ENCODE data around the gene OXLD1.
"Not testable (repeated sequence)": the region's sequence is repeated elsewhere in the genome, so short reads cannot be mapped to it uniquely, and the experiment has no call there.

Gene OXLD1

GRCh38 chr17:81682565-81683207 lies 16.3 kb upstream of the OXLD1 start:
- no peak for DNase-seq (ENCODE audit: low spot score)

GRCh38 chr17:81681672-81682071 lies 15.3 kb upstream of the OXLD1 start:
- DNase-seq (ENCODE audit: low spot score): no peak

- DNase-seq (ENCODE audit: low spot score): no peak
These were observed 13.7 kb upstream of the OXLD1 start for GRCh38 chr17:81680150-81680549.

GRCh38 chr17:81676906-81677305 lies 10.5 kb upstream of the OXLD1 start:
- DNase-seq (ENCODE audit: low spot score): no peak

GRCh38 chr17:81675515-81676221 lies 9.3 kb upstream of the OXLD1 start:
- DNase-seq (ENCODE audit: low spot score): not testable (repeated sequence)

- no peak for DNase-seq (ENCODE audit: low spot score)
These were observed 7.3 kb upstream of the OXLD1 start for GRCh38 chr17:81673561-81674258.

- no peak for DNase-seq (ENCODE audit: low spot score)
These were observed 6.5 kb upstream of the OXLD1 start for GRCh38 chr17:81672954-81673353.

DNA sequence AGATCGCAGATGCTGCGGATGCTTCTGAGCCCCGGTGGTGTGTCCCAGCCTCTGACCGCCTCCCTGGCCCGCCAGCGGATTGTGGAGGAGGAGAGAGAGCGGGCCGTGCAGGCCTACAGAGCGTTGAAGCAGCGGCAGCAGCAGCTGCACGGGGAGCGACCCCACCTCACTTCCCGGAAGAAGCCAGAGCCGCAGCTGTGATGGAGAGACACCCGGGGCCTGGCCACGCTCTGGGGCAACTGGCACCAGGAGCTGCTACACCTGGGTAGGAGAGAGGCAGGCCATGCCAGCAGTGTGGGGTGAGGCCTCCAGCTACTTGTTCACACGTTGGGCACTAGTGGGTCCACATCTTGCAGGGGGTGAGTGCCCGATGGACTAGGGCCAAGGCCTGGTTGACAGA lies 6.1 kb upstream of the OXLD1 start:
- no peak for DNase-seq (ENCODE audit: low spot score)

DNA sequence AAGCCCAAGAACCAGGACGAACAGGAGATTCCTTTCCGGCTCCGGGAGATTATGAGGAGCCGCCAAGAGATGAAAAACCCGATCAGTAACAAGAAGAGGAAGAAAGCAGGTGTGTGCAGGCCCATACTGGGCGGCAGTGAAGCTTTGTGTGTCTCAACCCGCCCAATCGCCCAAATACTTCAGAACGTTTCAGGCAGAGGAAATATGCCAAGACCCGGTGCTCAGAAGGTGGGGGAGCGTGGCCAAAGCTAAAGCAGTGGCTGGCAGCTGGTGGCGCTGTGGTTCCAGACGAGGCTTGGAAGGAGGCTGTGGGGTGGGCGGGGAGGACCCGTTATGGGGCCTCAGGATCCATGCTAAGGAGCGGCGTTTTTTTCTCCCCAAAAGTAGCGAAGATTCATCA lies 1.3 kb upstream of the OXLD1 start:
- no peak for DNase-seq (ENCODE audit: low spot score)

DNA sequence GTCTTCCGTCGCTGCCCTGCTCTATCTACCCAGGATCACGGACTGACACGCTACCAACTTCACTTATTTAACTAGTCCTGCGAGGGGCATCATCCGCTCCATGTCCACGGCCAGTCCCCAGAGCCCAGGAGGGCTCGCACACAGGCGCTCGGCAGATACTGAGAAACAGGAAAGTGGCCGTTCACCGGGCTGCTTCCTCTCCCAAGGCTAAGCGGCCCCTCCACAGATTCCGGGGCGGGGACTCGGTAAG lies 388 bp downstream of the OXLD1 start:
- DNase-seq (ENCODE audit: low spot score): no peak

DNA sequence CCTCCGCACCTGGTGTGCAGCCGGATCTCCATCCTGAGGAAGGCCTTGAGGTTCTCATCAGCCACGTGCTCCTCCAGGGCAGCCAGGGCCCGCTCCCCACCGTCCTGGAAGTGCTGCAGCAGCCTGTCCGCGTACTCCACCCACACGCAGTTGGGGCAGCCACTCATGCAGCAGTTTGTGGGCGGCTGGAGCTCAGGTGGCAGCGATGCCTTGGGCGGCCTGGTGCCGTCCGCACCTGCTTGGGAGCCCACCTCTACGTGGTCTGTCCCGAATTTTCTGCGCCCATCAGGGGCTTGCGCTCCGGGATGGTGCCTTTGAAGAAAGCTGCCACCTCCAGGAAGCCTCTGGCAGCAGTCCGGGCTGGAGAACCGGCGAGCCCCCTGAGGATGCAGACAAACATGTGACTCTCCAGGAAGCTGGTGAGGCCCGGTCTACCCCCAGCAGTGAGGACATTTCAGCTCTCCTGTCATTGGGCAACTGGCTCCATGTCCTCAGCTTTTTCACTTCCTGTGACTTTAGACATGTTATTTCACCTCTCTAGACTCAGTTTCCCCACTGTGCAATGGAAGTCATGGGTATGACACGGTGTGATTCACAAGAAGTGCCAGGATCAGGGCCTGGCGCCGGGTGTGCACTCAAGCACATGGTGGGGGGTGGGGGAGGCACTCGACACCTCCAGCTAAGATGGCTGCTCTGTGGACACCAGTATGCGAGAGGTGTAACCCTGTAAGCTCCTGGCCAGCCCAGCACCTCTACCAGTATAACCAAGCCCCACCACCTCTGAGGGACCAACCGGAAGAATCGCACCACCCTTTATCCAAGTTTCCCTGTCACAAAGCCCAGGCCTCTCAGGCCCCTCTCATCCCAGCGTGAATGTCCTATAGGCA lies 957 bp downstream of the OXLD1 start:
- no peak for DNase-seq (ENCODE audit: low spot score)

DNA sequence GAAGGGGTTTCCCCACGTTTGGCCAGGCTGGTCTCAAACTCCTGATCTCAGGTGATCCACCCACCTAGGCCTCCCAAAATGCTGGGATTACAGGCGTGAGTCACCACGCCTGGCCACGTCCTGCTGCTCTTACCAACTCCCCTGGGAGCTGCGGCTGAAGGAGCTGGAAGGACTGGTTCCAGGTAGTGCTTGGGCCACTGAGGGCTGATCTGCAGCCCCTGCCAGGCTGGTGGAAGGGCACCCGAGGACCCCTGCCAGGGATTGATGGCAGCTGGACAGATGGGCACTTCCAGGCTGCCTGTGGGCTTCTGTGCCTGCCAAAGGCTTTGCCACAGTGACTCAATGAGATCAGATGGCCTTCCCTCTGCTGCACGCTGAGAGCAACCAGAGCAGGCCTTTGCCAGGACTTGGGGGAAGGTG lies 2.3 kb downstream of the OXLD1 start:
- DNase-seq (ENCODE audit: low spot score): no peak

GRCh38 chr17:81662002-81662401 lies 4.4 kb downstream of the OXLD1 start:
- DNase-seq (ENCODE audit: low spot score): no peak

GRCh38 chr17:81660441-81660840 lies 6.0 kb downstream of the OXLD1 start:
- DNase-seq (ENCODE audit: low spot score): no peak

DNA sequence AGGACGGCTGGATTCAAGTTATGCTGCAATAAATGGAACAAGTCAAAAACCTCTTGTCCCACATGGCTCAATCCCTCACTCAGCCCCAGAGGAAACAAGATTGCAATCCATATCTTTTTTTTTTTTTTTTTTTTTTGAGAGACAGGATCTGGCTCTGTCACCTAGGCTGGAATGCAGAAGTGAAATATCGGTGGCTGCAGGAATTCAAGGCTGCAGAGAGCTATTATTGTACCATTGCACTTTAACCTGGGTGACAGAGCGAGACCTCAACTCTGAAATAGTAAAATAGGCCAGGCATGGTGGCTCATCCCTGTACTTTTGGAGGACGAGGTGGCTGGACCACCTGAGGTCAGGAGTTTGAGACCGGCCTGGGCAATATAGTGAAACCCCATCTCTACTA lies 7.4 kb downstream of the OXLD1 start:
- DNase-seq (ENCODE audit: low spot score): no peak

DNA sequence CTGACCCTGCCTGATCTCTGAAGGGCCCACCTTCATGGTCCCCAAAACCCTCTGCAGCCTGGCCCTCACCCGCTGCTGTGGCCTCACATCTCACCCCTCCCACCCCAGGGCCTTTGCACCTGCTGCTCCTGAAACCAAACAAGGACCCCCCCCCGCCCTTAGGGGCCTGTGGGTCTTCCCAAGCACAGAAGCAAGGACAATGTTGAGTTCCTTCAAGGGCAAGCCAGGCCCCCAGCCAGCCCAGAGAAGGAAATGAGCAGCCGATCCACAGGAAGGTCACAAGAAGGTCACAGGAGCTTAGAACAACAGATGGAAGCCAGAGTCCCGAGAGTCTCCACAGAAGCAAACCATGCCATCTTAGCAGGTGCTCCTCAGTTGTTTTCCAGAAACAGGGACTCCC lies 9.6 kb downstream of the OXLD1 start:
- DNase-seq (ENCODE audit: low spot score): no peak

GRCh38 chr17:81656118-81656743 lies 10.2 kb downstream of the OXLD1 start, which contains the start of gene PDE6G:
Gene PDE6G (minus strand): TSS chr17:81656542. CDS start chr17:81653305, 3,237 bp downstream.
- no peak for DNase-seq (ENCODE audit: low spot score)

GRCh38 chr17:81655378-81656117 lies 10.9 kb downstream of the OXLD1 start:
- no peak for DNase-seq (ENCODE audit: low spot score)

GRCh38 chr17:81652906-81653771 lies 13.3 kb downstream of the OXLD1 start:
- DNase-seq (ENCODE audit: low spot score): no peak

DNA sequence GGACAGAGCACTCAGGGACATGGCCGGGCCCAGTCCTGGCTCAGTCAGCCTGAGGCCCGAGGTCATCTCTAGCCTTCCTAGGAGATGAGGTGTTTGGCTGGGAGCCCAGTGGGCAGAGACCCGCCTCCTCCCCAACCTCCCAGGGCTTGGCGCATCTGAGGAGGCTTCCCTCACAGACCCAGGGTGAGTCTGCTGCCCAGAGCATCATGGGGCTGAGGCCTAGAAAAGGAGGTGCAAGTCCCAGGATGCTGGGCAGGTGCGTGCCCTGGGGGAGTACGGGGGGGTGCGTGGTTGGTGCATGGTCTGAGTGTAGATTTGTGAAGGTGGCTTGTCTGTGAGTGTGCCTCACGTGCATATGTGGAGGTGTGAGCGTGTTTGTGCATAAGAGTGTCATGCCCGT lies 14.7 kb downstream of the OXLD1 start:
- DNase-seq (ENCODE audit: low spot score): no peak

Data from HuH-7.5 (cell line).